ENCODE measurements around the gene RASGRP4. TPM values are rescaled to one million over a fixed set of nuclear protein-coding genes. Genes with fewer than 3 reads are reported as not detected.
A peak's percentile ranks its signal among the peaks of the same experiment; 100 is the strongest.

RASGRP4 gene
- total RNA-seq, 1 donor from 2014 or later = 0.64 TPM

DNA sequence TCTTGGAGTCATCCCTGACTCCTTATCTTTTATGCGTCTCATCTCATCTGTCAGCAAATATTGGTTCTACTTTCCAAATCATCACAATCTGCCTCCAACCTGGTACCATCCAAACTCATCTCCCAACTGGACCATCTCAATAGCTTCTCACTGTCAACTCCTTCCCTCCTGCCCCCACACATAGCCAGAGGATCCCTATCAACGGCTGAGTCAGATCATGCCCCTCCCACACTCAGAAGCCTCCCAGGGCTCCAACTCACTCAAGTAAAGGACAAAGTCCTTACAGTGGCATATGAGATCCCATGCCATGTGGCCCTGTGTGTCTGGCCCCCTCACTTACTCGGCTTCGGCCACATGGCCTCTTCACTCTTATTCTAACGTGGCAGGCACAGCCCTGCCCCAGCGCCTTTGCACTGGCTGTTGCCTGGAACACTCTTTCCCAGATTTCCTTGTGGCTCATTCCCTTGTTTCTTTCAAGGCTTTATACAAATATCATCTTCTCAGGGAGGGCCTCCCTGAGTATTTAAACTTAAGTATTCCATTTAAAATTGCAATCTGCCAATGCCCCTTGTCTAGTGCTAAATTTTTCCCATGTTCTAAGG, 33.2 kb downstream of the RASGRP4 start:
- TF ChIP-seq, protein P1, sequence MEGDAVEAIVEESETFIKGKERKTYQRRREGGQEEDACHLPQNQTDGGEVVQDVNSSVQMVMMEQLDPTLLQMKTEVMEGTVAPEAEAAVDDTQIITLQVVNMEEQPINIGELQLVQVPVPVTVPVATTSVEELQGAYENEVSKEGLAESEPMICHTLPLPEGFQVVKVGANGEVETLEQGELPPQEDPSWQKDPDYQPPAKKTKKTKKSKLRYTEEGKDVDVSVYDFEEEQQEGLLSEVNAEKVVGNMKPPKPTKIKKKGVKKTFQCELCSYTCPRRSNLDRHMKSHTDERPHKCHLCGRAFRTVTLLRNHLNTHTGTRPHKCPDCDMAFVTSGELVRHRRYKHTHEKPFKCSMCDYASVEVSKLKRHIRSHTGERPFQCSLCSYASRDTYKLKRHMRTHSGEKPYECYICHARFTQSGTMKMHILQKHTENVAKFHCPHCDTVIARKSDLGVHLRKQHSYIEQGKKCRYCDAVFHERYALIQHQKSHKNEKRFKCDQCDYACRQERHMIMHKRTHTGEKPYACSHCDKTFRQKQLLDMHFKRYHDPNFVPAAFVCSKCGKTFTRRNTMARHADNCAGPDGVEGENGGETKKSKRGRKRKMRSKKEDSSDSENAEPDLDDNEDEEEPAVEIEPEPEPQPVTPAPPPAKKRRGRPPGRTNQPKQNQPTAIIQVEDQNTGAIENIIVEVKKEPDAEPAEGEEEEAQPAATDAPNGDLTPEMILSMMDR (IDR thresholded peaks at IDR 0.05) = no peak

GRCh38 chr19:38391911-38392464, 34.0 kb downstream of the RASGRP4 start:
- DNase-seq (ENCODE audit: low spot score in 2 of 2) = no peak
- no peak overlapping the region for H3K4me3 ChIP-seq
- no peak overlapping the region for H3K27ac ChIP-seq

More for the DNA sequence above, 33.2 kb downstream of the RASGRP4 start:
- DNase-seq (ENCODE audit: low spot score in 2 of 2) = no peak
- Histone ChIP-seq H3K36me3 (peaks cover 0 to 9% of the 10 kb centered on the region in 2 donors), H3K4me3 (no peak overlapping the region), H3K27ac (no peak overlapping the region), H3K27me3 (no peaks in the 10 kb centered on the region), H3K4me1 (peaks cover 0 to 10% of the 10 kb centered on the region in 2 donors), H3K9me3 (no peaks in the 10 kb centered on the region)
- intact Hi-C loops (cut with DNase I) = loop anchor here (10.0 kb wide), 1 partner anchor 322 kb away; no protein-coding TSS in a partner anchor

DNA sequence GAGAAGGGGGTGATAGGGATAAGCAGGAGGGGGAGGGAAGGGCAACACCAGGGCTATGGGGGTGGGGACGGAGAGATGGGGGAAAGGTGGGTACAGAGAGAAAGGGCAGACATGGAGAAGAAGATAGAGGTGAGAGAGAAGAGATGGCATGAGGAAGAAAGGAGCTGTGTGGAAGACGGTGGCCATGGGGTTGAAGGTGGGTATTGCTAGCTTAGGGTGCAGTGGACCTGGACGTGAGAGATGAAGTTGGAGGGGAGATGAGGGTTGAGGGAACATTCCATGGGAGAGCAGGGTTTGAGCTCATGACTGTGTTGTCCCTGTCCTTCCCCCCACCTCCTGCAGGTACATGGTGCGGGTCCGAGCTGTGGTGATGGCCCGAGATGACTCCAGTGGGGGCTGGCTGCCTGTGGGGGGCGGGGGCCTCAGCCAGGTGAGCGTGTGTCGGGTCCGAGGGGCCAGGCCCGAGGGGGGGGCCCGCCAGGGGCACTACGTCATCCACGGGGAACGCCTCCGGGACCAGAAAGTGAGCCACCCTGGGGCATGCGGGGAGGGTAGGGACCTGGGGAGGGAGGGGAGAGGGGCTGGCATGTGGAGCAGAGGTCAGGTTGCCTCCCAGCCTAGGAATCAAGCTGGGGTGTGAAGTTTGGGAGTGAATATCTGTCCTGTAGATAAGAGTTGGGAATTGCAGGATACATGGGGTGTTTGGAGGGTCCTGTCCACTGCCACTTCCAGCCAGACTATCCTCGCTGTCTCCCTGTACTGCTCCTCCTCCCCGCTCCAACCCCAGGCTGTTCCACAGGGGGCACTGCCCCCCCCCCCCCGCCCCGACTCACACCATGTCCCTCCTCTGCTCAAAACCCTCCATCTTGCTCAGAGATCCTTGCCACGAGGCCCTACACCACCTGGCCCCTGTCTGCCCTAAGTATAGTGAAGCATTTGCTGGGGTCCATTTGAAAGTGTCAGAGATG, 35.8 kb downstream of the RASGRP4 start:
- intact Hi-C loops (cut with DNase I) = loop anchor here (5.0 to 10.0 kb wide), 8 partner anchors 53 to 952 kb away; partner anchors contain the start of genes CATSPERG, EIF3K, MAP4K1 and SAMD4B
- Histone ChIP-seq H3K36me3 (peaks cover 3 to 12% of the 10 kb centered on the region in 2 donors), H3K4me3 (peak overlapping the region; percentile 58 to 94), H3K27ac (peak overlapping the region; percentile 91 to 97), H3K9me3 (no peaks in the 10 kb centered on the region), H3K27me3 (no peaks in the 10 kb centered on the region), H3K4me1 (peaks cover 6 to 20% of the 10 kb centered on the region in 2 donors)
- no peak for DNase-seq (ENCODE audit: low spot score in 2 of 2)
- TF ChIP-seq, protein P1 (IDR thresholded peaks at IDR 0.05) = no peak

More at GRCh38 chr19:38391911-38392464, 34.0 kb downstream of the RASGRP4 start:
- H3K4me1 ChIP-seq = peaks cover 4 to 15% of the 10 kb centered on the region in 2 donors
- intact Hi-C loops (cut with DNase I) = loop anchor here (10.0 kb wide), 1 partner anchor 323 kb away; no protein-coding TSS in a partner anchor
- H3K27me3 ChIP-seq = no peaks in the 10 kb centered on the region
- H3K9me3 ChIP-seq = no peaks in the 10 kb centered on the region
- TF ChIP-seq, protein P1 (IDR thresholded peaks at IDR 0.05) = no peak
- peaks cover 0 to 9% of the 10 kb centered on the region in 2 donors for H3K36me3 ChIP-seq

- Histone ChIP-seq H3K36me3 (peaks cover 9 to 15% of the 10 kb centered on the region in 2 donors), H3K4me1 (peaks cover 6 to 20% of the 10 kb centered on the region in 2 donors), H3K4me3 (peak overlapping the region; percentile 58 to 94), H3K9me3 (no peaks in the 10 kb centered on the region), H3K27ac (peak overlapping the region; percentile 91 to 97), H3K27me3 (no peaks in the 10 kb centered on the region)
- peak in 1 of 2 donors; percentile 84 for DNase-seq (ENCODE audit: low spot score in 2 of 2)
- intact Hi-C loops (cut with DNase I) = loop anchor here (5.0 to 10.0 kb wide), 7 partner anchors 52 to 953 kb away; partner anchors contain the start of genes CATSPERG, EIF3K, MAP4K1 and SAMD4B
- TF ChIP-seq, protein P1 (IDR thresholded peaks at IDR 0.05) = no peak
These were observed 36.7 kb downstream of the RASGRP4 start for GRCh38 chr19:38389101-38389925.
